A549 (cell line): ENCODE data around the gene FBLIM1.

Experiments
- BHLHE40 ChIP-seq: IDR thresholded peaks from 2 replicates; pipeline ENCODE4 v1.6.1; 2012; ENCODE audit warnings: low read depth, low read length, inconsistent platforms
- CBX2 ChIP-seq: fragments of 200-600 bp; sonication (generic); IDR thresholded peaks from 2 replicates; pipeline ENCODE4 v1.6.1; 2016; ENCODE audit warnings: low read depth, mild to moderate bottlenecking, borderline replicate concordance
- CHD2 ChIP-seq: fragments of 150-350 bp; IDR thresholded peaks from 2 replicates; pipeline ENCODE4 v1.6.1; 2014; ENCODE audit warnings: low read length; ENCODE audit not compliant: partially characterized antibody
- CTCF ChIP-seq: fragments of >200 bp; sonication (Bioruptor Twin); formaldehyde crosslinking; IDR thresholded peaks from 3 replicates; pipeline ENCODE4 v1.5.1; 2016
- EP300 ChIP-seq, 2 experiments: fragments of >200 bp; sonication (Bioruptor Twin); formaldehyde crosslinking; IDR thresholded peaks; 2 replicates in 1 of 2; 3 replicates in 1 of 2; pipeline ENCODE4 v1.6.1; 2016 to 2017
- KDM1A ChIP-seq: fragments of 200-600 bp; sonication (generic); IDR thresholded peaks from 2 replicates; pipeline ENCODE4 v1.6.1; 2016; ENCODE audit warnings: low read depth, mild to moderate bottlenecking
- MAFK ChIP-seq: fragments of 450-650 bp; IDR thresholded peaks from 2 replicates; pipeline ENCODE4 v1.6.1; 2014; ENCODE audit not compliant: partially characterized antibody
- POLR2A ChIP-seq: IDR thresholded peaks from 2 replicates; pipeline ENCODE4 v1.6.1; 2012; ENCODE audit warnings: mild to moderate bottlenecking, low read length
- RAD21 ChIP-seq, 2 experiments: fragments of >200 bp in 1 of 2; sonication (Bioruptor Twin) in 1 of 2; formaldehyde crosslinking in 1 of 2; IDR thresholded peaks in 1 of 2; conservative IDR thresholded peaks in 1 of 2; 2 replicates in 1 of 2; 3 replicates in 1 of 2; pipeline ENCODE4 v1.6.1; 2012 to 2018; ENCODE audit warnings: inconsistent platforms in 1 of 2
- RARB ChIP-seq: fragments of 250-450 bp; sonication (Bioruptor Pico); IDR thresholded peaks from 2 replicates; pipeline ENCODE4 v1.8.0; 2021; ENCODE audit warnings: mild to moderate bottlenecking, moderate library complexity
- REST ChIP-seq: fragments of 200-600 bp; sonication (generic); IDR thresholded peaks from 2 replicates; pipeline ENCODE4 v1.6.1; 2016; ENCODE audit warnings: antibody characterized with exemption, mild to moderate bottlenecking, moderate library complexity
- USF2 ChIP-seq: fragments of 450-650 bp; IDR thresholded peaks from 2 replicates; pipeline ENCODE4 v1.6.1; 2014; ENCODE audit warnings: antibody characterized with exemption
- ZC3H11A ChIP-seq: fragments of 450-650 bp; IDR thresholded peaks from 2 replicates; pipeline ENCODE4 v1.6.1; 2014; ENCODE audit warnings: antibody characterized with exemption, mild to moderate bottlenecking
- ZFP36 ChIP-seq: fragments of 450-650 bp; IDR thresholded peaks from 2 replicates; pipeline ENCODE4 v1.6.1; 2014; ENCODE audit warnings: borderline replicate concordance; ENCODE audit not compliant: partially characterized antibody

- no peak for TF ChIP-seq CTCF
- TF ChIP-seq REST, result no peak
- TF ChIP-seq RARB (CRISPR knock-in tag), result no peak
- TF ChIP-seq POLR2A, result no peak
- no peak for TF ChIP-seq KDM1A
- no peak for TF ChIP-seq MAFK
- TF ChIP-seq EP300 (IDR thresholded peaks at IDR 0.05), result no peak
- no peak for TF ChIP-seq RAD21 (conservative IDR thresholded peaks at IDR 0.05 in 1 of 2, IDR thresholded peaks at IDR 0.05 in 1 of 2)
- TF ChIP-seq CBX2, result no peak
- TF ChIP-seq CHD2, result no peak
- no peak for TF ChIP-seq ZFP36
- TF ChIP-seq ZC3H11A, result no peak
- no peak for TF ChIP-seq USF2
- no peak for TF ChIP-seq BHLHE40
Observed at GRCh38 chr1:15796086-15796462, 37.5 kb downstream of the FBLIM1 start.
